C4-2B (cell line): ENCODE data around the gene NT5C1A.

Source experiments
- ZFX ChIP-seq: fragments of 450-650 bp; IDR thresholded peaks from 2 replicates; pipeline ENCODE4 v1.6.1; 2017
- TF ChIP-seq, protein P1 (sequence below): fragments of 450-650 bp; conservative IDR thresholded peaks from 2 replicates; pipeline ENCODE4 v1.5.1; 2017; ENCODE audit warnings: mild to moderate bottlenecking

DNA sequence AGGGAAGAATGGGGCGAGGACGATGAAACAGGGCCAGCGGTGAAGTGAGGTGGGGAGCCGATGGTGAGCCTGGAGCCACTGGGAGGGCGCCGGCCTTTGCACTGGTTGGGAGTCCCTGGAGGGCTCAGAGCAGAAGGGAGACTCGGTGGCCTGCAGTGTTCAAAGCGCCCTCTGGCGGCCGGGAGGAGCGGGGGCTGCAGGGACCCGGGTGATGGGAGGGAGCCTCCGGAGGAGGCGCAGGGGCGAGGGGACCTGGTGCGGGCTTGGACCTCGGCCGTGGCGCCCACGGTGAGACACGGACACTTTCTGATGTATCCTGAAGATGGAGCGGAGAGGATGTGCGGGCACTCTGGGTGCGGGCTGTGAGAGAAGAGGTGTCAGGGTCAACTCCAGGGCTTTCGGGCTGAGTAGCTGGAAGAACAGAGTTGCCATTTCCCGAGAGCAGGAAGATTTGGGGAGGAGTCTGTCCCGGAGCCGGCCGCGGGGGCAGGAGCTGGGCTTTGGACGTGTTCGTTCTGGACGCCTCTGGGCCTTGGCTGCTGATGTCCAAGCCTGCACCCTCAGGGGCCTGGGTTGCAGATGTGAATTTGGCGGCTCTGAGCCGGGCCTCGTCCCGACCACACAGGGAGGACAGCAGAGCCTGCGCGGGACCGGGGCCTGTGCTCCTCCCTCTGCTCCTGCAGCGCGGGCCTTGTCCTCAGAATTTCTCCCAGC is 62.1 kb downstream of the NT5C1A start:
- TF ChIP-seq, protein P1, sequence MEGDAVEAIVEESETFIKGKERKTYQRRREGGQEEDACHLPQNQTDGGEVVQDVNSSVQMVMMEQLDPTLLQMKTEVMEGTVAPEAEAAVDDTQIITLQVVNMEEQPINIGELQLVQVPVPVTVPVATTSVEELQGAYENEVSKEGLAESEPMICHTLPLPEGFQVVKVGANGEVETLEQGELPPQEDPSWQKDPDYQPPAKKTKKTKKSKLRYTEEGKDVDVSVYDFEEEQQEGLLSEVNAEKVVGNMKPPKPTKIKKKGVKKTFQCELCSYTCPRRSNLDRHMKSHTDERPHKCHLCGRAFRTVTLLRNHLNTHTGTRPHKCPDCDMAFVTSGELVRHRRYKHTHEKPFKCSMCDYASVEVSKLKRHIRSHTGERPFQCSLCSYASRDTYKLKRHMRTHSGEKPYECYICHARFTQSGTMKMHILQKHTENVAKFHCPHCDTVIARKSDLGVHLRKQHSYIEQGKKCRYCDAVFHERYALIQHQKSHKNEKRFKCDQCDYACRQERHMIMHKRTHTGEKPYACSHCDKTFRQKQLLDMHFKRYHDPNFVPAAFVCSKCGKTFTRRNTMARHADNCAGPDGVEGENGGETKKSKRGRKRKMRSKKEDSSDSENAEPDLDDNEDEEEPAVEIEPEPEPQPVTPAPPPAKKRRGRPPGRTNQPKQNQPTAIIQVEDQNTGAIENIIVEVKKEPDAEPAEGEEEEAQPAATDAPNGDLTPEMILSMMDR = no peak
- TF ChIP-seq ZFX = no peak
